Glomerular endothelial cell (primary cell): Measurements from ENCODE around the gene SBNO1. TPM values are rescaled to one million over a fixed set of nuclear protein-coding genes. Genes with fewer than 3 reads are reported as not detected.
"Not testable (repeated sequence)": the region's sequence is repeated elsewhere in the genome, so short reads cannot be mapped to it uniquely, and the experiment has no call there.

ENCODE experiments used
- DNase-seq: peaks from one replicate; pipeline ENCODE4 v3.0.0-alpha.2; 2011; ENCODE audit warnings: low read depth, low spot score; ENCODE audit errors: extremely low read depth
- total RNA-seq: library from RNA; depleted of rRNA; stranded (reverse); fragments of >200 nt; gene quantifications from 2 replicates; pipeline ENCODE4 v1.2.3, GENCODE V29; 2015

The SBNO1 gene
- 19.4 and 20.2 TPM in 2 replicates for total RNA-seq

DNA sequence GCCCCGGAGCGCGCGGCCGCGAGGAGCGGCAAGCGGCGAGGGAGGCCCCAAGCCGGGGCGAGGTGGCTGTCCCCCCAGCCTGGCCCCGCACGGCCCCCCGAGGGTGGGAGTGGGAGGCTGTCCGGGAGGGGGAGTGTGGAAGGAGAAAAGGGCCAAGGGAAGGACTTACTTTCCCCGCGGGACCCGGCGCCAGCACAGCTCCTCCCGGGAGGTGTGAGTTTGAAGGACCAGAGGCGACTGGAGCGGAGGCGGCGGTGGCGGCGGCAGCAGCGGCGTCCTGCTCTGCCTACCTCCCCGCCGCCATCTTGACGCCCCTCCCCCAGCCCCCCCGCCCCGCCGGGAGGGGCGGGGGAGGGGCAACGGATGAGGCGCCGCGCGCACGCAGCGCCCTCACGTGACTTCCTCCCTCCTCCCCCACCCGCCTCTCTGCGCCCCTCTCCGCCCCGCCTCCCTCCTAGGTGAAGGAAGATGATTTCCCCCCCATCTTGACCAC lies at the start of gene SBNO1:
TSS of gene SBNO1 (minus strand) at position 316 of the 493 bp plus-strand sequence. CDS start 14,406 bp downstream, outside the sequence.
- DNase-seq = no peak

DNA sequence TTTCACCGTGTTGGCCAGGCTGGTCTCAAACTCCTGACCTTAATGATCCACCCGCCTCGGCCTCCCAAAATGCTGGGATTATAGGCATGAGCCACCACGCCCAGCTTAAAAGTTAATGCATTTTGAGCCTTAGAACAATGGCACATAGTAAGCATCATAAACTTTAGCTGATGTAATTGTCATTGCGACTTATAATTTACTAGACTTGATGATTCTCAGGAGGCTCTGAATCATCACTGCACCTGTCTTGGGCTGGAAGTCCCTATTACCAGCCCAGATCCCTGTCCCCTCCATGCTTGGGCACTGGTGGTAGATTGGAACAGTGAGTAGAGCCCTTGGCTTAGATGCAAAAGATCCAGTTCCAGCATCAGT lies 45.4 kb upstream of the SBNO1 start:
- no peak for DNase-seq

DNA sequence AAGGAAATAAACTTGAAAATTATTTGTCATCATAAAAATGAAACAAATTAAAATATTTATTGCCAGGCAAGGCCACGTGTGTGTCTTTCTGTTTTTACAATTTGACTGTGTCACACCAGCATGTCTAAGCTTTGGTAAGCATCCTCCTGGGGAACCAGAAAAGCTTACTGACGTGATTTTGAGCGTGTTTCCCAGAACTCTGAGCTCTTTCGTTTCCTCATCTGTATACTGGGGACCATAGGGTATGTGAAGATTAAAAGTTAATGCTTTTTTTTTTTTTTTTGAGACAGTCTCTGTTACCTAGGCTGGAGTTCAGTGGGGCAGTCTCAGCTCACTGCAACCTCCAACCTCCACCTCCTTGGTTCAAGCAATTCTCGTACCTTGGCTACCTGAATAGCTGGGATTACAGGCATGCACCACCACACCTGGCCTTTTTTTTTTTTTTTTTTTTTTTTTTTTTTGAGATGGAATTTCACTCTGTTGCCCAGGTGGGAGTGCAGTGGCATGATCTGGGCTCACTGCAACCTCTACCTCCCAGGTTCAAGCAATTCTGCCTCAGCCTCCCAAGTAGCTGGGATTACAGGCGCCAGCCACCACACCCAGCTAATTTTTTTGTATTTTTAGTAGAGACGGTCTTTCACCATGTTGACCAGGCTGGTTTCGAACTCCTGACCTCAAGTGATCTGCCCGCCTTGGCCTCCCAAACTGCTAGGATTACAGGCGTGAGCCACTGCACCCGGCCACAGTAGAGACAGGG lies 44.8 kb upstream of the SBNO1 start:
- not testable (repeated sequence) for DNase-seq

DNA sequence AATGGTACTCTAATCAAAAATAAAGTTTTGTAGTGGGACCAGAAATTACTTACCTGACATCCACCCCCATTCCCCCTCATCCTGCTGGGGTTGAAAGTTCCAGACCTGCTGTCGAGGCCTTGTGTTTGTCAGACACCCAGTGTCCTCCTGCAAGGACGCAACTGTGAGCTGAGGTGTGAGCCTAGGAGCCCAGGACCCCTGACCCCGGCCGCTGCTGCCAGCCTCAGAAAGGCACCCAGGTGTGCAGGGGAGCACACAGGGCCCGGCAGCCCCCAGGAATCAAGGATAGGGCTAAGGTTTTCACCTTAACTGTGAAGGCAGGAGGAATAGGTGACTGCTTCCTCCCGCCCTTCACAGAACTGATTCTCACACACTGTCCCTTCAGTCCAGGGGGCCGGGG lies 44.0 kb upstream of the SBNO1 start:
- not testable (repeated sequence) for DNase-seq

DNA sequence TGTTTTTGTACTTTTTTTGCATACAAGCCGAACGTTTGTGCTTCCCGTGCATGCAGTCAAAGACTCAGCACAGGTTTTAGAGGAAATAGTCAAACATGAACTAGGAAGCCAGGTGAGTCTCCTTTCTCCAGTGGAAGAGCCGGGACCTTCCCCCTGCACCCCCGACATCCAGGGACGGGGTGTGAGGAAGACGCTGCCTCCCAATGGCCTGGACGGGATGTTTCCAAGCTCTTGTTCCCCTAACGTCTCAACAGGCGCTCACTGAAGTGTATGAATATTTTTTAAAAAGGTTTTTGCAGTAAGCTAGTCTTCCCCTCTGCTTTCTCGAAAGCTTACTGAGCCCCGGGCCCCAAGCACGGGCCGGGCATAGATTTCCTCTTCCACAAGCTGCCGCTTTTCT lies 43.3 kb upstream of the SBNO1 start:
- DNase-seq = not testable (repeated sequence)

DNA sequence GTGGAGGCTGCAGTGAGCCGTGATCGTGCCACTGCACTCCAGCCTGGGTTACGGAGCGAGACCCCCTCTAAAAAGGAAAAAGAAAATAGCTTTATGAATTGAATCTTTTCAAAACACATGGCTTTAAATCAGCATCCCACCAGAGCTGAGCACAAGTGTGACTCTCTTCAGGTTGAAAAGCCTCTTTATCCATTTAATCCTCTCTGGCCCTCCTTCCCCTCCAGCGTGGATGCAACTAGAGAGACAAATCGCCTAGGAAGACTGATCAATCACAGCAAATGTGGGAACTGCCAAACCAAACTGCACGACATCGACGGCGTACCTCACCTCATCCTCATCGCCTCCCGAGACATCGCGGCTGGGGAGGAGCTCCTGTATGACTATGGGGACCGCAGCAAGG lies 42.6 kb upstream of the SBNO1 start:
- DNase-seq = not testable (repeated sequence)

DNA sequence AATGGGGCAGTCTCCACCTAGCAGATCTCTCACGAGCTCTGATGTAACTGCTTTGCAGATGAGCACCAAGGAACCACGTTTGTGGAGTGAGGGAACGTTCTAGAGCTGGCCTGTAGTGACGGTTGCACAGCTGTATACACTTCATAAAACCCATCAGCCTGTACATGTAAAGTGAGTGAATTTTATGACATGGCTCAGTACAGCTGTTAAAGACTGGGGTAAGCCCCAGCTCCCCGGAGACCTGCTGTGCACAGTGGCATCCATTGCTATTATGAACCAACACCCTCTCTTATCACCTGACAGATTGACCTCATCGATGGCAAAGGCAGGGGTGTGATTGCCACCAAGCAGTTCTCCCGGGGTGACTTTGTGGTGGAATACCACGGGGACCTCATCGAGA lies 39.9 kb upstream of the SBNO1 start:
- no peak for DNase-seq

DNA sequence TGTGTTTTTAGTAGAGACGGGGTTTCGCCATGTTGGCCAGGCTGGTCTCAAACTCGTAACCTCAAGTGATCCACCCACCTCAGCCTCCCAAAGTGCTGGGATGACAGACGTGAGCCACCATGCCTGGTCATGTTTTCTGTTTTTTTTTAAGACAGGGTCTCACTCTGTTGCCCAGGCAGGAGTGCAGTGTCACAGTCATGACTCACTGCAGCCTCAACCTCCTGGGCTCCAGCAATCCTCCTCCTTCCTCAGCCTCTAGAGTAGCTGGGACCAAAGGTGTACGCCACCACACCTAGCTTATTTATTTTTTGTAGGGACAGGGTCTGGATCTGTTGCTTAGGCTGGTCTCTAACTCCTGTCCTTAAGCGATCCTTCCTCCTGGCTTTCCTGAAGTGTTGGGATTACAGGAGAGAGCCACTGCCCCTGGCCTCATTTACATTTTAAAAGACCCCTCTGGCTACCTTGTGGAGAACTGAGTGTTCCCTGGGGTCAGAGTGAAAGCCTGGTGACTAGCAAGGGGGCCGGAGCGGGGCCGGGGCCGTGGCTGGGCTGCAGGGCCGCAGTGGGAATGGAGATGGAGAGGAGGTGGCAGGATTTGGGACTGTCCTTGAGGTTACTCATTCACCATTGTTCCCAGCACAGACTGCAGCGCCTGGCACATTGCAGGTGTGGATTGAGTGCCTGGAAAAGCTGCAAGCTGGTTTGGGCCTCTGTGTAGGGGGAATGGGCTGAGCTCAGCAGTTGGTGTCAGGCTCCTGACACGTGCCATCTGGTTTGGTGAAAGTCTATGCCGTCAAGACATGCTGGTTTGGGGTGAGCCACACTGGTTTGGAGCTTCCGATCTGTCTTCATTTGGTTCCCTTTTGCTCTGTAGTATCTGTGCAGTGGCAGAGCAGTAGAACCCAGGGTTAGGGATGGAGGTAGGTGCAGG lies 37.4 kb upstream of the SBNO1 start:
- no peak for DNase-seq

DNA sequence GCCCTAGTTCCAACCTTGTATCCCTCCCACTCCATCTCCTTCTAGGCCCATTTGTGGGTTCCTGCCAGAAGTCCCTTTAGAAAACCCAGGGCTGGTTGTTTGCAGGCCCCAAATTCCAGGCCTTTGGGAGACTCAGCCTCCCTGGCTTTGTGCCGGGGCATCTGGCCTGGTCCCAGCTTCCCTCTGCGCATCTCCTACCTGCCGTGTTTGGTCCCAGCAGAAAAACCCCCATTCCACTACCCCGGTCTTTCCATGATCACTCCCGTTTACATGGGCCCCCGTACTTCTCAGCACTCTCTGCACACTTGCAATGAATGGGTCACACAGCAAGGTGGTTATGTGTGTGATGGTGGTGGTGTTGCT lies 34.6 kb upstream of the SBNO1 start:
- DNase-seq = no peak

DNA sequence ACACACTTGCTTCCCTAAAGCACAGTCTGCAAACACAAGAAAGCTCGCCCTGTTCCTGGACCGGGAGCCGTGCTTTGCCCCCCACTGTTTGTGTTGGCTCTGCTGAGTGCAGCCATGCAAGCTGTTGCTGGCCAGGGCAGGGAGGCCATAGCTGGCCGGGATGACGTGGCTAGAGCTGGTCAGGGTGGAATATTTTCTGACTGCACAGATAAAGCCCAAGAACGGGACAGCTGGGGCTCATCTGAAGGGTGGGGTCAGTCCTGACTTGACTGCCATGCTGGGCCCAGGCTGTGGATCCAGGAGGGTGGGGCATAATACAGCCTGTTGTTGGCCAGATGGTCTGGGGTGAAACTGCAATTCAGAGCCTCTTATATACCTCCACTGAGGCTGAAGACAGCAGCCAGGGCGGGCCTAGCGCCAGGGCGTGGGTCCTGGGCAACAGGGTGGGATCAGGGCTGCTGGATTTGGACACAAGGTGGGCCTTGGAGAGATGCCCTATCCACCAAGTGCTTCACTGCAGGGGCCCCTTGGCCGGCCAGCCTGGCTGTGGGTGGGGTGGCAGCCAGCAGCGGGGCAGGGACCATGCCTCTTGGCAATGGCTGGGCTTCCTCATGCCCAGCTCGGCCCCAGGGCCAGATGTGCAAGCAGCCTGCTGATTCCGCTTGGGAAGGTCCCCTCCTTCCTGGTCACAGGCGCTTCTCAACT lies 34.1 kb upstream of the SBNO1 start:
- no peak for DNase-seq

DNA sequence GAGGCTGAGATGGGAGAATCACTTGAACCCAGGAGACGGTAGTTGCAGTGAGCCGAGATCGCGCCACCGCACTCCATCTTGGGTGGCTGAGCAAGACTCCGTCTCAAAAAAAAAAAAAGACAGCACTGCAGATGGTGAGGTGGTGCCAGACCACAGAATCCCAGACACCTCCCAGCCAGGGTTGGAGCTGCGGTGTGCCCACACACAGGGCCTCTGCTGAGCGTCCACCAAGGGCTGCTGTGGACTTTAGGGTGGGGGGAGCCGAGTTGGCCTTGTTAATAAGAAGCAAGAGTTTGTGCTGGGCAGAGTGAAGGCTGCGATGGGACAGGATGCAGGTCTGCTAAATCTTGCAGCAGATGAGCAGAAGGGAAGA lies 33.5 kb upstream of the SBNO1 start:
- no peak for DNase-seq

DNA sequence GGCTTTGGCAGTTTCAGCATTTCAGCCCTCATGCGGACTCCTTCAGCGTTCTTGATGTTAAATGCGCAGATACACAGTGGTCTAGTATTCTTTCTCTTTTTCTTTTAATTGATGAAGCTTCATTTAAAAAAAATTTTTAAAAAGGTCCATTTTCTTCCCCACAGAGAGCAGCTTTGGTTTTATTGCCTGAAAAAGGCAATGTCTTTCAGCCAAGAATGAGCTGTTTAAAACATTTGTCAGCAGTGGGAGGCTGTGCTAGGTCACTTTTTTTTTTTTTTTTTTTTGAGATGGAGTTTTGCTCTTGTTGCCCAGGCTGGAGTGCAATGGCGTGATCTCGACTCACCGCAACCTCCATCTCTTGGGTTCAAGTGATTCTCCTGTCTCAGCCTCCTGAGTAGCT lies 32.8 kb upstream of the SBNO1 start:
- no peak for DNase-seq

DNA sequence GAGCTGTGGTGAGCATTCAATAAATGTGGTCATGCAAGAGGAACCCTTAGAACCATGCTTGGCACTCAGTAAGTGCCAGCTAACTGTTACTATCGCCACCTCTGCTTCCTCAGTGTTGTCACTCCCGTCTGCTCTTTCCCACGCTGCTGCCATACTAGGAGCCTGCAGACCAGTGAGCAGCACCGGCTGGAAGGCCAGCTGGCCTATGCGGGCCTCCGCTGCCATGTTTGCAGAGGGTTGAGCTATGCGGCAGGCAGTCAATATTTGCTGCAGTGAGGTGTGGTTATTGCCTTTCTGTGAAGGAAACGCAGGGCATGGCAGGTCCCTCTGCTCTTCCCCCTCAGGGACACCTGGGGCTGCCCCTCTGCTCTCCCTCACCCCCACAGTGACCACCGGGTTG lies 32.3 kb upstream of the SBNO1 start:
- no peak for DNase-seq

DNA sequence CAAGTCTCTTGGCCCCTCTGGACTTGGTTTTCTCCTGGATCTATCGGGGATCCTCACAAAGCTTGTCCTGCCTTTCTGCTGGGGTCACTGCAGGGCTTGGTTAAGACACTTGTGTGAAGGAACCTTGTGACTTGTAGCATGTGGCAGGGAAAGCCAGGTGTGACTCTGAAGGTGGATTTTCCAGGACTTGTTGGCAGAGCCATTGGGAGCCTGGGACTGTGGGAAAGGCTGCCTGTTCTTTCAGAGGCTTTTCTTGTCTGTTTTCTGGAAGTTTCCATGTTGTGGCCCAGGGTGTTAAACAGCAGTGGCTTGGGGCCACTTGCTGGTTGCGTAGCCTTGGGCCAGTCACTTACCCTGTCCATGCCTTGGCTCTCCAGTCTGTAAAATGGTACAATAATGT lies 31.9 kb upstream of the SBNO1 start:
- no peak for DNase-seq

DNA sequence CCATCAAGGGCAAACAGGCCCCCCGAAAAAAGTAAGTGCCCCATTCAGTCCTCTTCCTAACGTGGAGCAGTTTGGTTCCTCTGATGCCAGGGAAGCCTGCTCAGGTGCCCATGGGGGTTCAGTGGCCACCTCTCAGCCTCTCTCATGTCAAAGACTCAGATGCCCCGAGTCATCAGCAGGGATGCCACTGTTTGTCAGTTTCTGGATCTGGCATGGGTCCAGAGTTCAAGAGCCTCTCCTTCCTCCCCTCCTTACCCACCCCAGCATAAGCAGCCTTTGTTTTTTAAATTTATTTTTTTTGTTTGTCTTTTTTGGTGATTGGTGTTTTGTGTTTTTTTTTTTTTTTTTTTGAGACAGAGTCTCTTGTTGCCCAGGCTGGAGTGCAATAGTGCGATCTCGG lies 30.6 kb upstream of the SBNO1 start:
- no peak for DNase-seq

DNA sequence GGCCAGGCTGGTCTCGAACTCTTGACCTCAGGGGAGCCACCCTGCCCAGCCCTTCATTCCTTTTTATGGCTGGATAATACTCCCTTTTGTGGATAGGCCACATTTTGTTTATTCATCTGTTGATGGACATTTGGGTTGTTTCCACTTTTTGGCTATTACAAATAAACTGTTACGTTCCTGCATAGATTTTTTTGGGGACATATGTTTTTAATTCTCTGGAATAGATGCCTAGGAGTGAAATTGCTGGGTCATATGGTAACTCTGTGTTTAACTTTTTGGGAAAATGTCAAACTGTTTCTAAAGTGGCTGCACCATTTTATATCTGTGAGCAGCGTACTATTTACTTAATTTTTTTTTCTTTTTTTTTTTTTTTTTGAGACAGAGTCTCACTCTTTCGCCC lies 29.1 kb upstream of the SBNO1 start:
- DNase-seq = no peak

DNA sequence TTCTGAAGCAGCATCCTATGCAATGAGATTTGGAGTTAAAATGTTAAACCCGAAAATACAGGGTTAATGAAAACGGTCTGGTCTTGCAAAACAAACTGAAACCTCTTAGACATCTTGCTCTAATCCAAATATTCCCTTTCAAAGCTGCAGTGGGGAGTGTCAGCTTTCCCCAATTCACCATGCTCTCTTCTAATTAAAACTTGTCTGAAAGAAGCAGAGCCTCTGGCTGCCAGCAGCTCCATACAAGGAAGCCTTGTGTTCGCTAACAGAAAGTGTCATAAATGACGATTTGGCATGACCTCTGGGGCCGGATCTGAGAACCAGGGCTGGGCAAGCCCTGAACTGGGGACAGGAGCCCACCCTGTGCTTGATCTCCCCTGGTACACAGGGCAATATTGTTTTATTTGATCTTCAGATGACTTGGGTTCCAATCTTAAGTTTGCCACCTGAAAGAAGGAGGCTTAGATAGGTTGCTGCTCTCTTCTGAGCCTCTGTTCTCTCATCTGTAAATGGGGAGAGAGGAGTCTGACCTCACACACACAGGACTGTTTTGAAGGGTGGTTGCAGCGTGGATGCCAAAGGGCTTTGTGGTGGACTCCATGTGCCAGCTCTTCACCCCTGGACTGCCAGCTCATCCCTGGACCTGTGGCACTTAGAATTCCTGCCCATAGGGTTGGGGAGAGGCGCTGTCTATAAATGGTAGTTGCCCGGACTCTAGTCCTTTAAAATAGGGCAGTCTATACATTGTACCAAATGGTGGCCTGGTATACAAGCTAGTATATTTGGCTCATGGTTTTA lies 27.1 kb upstream of the SBNO1 start:
- no peak for DNase-seq

DNA sequence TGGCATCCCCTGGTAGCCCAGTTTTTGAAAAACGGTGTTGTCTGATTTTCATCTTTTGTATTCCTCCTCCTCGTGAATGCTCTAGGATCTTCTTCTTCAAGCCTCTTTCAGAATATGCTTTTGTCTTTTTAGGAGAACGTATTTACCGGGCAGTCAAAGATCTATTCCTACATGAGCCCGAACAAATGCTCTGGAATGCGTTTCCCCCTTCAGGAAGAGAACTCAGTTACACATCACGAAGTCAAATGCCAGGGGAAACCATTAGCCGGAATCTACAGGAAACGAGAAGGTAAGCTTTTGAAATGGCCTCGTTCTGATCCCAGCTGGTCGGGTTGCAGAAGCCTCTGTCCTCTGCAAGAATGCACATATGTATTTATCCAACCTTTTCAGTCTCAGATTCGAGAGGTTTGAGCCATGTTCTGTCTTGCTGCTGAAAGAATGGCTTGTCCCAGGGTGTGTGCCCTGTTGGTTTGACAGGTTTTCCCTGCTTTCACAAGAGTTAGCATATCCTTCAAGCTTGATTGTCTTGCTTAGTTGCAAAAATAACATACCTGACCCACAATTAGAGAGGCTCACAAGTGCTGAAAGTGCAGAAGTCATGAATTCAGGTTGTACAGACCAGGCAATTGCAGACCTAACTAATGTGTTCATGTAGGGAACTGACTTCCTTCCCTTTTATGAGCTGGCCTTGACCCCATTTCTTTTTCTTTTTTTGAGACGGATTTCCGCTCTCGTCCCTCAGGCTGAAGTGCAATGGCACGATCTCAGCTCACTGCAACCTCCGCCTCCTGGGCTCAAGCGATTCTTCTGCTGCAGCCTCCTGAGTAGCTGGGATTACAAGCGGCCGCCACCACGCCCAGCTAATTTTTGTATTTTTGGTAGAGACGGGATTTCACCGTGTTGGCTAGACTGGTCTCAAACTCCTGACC lies 26.1 kb upstream of the SBNO1 start:
- no peak for DNase-seq

DNA sequence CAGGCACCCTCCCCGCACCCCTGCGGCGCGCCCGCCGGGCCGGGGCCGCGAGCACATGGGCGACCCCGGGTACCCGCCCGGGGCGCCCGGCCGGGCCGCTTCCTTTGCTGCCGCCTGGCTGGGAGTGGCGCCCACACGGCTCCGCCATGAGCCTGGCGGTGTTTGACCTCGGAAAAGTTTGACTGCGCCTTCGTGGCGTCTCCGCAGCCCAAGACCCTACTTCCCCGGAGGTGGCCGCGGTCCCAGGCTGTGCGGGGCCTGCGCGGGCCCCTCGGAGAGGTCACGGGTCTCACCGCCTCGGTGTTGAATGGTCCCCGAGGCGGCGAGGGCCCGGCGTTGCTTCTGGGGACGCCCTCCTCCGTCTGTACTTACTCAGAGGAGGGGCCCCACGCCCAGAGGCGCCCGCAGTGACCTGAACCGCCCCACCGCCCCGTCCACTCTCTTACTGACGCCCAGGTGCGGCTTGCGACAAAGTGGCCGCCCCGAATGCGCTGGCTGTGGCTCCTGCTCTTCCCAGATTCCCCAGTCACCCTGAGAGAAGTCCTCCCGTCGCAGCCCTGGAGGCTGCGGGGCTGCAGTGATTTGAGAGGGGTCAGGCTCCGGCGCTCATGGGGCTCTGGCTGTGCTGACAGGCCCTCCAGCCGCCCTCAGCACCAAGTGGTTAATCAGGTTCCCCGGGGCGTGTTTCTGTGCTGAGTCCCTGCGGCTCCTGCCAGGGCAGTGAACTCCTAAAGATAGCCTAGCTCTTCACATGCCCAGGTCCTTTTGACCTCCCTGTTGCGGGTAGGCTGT lies 25.1 kb upstream of the SBNO1 start:
- DNase-seq = no peak
